ENCODE data around the gene RNF103.

Gene RNF103

DNA sequence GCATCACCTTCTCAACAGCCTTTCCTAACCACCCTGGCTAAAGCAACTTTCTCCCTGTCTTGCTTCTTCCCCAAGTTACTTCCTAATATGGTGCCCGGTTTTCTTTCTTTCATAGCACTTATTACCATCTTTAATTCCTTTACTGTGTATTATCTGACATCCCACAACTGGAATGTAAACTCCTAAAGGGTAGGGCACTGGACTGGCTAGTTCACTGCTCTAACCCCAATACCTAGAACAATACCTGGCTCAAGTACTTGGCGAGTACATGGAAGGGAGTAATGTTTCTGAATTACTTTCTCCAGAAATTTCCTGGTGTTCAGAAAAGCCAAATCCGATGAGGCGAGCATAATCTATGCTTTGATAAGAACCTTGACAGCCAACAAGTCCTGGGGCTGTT lies 22.7 kb upstream of the RNF103 start:
- Histone ChIP-seq H3K9me3 (ENCODE audit: control insufficient read depth in 2 of 2, low read length in 2 of 2) (peaks cover 0 to 4% of the 10 kb centered on the region in 2 donors), H3K9ac (ENCODE audit: low read length in 2 of 2) (no peak overlapping the region), H3K27me3 (ENCODE audit: control insufficient read depth in 1 of 2, insufficient read depth in 2 of 2, low read length in 2 of 2) (no peaks in the 10 kb centered on the region), H3K4me1 (ENCODE audit: control insufficient read depth, insufficient read depth, low read length) (no peaks in the 10 kb centered on the region), H3K27ac (ENCODE audit: low read length) (no peak overlapping the region), H3K4me3 (ENCODE audit: low read length in 2 of 2) (no peak overlapping the region), H3K36me3 (ENCODE audit: control insufficient read depth in 2 of 2, insufficient read depth in 2 of 2, low read length in 2 of 2) (no peaks in the 10 kb centered on the region)

GRCh38 chr2:86645752-86646151 lies 22.1 kb upstream of the RNF103 start:
- Histone ChIP-seq H3K36me3 (ENCODE audit: control insufficient read depth in 2 of 2, insufficient read depth in 2 of 2, low read length in 2 of 2) (no peaks in the 10 kb centered on the region), H3K27ac (ENCODE audit: low read length) (no peak overlapping the region), H3K9me3 (ENCODE audit: control insufficient read depth in 2 of 2, low read length in 2 of 2) (peaks cover 0 to 4% of the 10 kb centered on the region in 2 donors), H3K9ac (ENCODE audit: low read length in 2 of 2) (no peak overlapping the region), H3K27me3 (ENCODE audit: control insufficient read depth in 1 of 2, insufficient read depth in 2 of 2, low read length in 2 of 2) (no peaks in the 10 kb centered on the region), H3K4me1 (ENCODE audit: control insufficient read depth, insufficient read depth, low read length) (no peaks in the 10 kb centered on the region), H3K4me3 (ENCODE audit: low read length in 2 of 2) (no peak overlapping the region)

DNA sequence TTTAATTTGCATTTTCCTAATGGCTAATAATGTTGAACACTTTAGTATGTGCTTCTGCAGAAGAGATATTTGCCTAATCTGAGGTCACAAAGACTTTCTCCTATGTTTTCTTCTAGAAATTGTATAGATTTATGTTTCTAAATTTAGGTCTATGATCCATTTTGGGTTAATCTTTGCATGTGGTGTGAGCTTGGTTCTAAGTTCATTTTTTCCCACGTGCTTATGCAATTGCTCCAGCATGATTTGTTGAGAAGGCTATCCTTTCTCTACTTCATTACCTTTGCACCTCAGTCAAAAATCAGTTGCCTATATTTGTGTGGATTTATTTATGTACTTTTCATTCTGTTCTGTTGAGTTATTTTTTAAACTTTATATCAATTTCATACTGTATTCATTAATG lies 15.0 kb upstream of the RNF103 start:
- Histone ChIP-seq H3K9me3 (ENCODE audit: control insufficient read depth in 2 of 2, low read length in 2 of 2) (no peaks in the 10 kb centered on the region), H3K36me3 (ENCODE audit: control insufficient read depth in 2 of 2, insufficient read depth in 2 of 2, low read length in 2 of 2) (no peaks in the 10 kb centered on the region), H3K27ac (ENCODE audit: low read length) (no peak overlapping the region), H3K9ac (ENCODE audit: low read length in 2 of 2) (no peak overlapping the region), H3K4me3 (ENCODE audit: low read length in 2 of 2) (no peak overlapping the region), H3K27me3 (ENCODE audit: control insufficient read depth in 1 of 2, insufficient read depth in 2 of 2, low read length in 2 of 2) (no peaks in the 10 kb centered on the region), H3K4me1 (ENCODE audit: control insufficient read depth, insufficient read depth, low read length) (no peaks in the 10 kb centered on the region)

GRCh38 chr2:86636842-86637241 lies 13.2 kb upstream of the RNF103 start:
- H3K4me3 ChIP-seq (ENCODE audit: low read length in 2 of 2): no peak overlapping the region
- H3K36me3 ChIP-seq (ENCODE audit: control insufficient read depth in 2 of 2, insufficient read depth in 2 of 2, low read length in 2 of 2): no peaks in the 10 kb centered on the region
- H3K27me3 ChIP-seq (ENCODE audit: control insufficient read depth in 1 of 2, insufficient read depth in 2 of 2, low read length in 2 of 2): no peaks in the 10 kb centered on the region
- no peak overlapping the region for H3K9ac ChIP-seq (ENCODE audit: low read length in 2 of 2)
- peaks cover 6% of the 10 kb centered on the region for H3K4me1 ChIP-seq (ENCODE audit: control insufficient read depth, insufficient read depth, low read length)
- H3K9me3 ChIP-seq (ENCODE audit: control insufficient read depth in 2 of 2, low read length in 2 of 2): no peaks in the 10 kb centered on the region
- H3K27ac ChIP-seq (ENCODE audit: low read length): no peak overlapping the region

- Histone ChIP-seq H3K4me3 (ENCODE audit: low read length in 2 of 2) (no peak overlapping the region), H3K4me1 (ENCODE audit: control insufficient read depth, insufficient read depth, low read length) (peaks cover 6% of the 10 kb centered on the region), H3K9ac (ENCODE audit: low read length in 2 of 2) (no peak overlapping the region), H3K36me3 (ENCODE audit: control insufficient read depth in 2 of 2, insufficient read depth in 2 of 2, low read length in 2 of 2) (no peaks in the 10 kb centered on the region), H3K27ac (ENCODE audit: low read length) (no peak overlapping the region), H3K27me3 (ENCODE audit: control insufficient read depth in 1 of 2, insufficient read depth in 2 of 2, low read length in 2 of 2) (no peaks in the 10 kb centered on the region), H3K9me3 (ENCODE audit: control insufficient read depth in 2 of 2, low read length in 2 of 2) (no peaks in the 10 kb centered on the region)
Measured at GRCh38 chr2:86634352-86634751, 10.7 kb upstream of the RNF103 start.

- Histone ChIP-seq H3K27ac (ENCODE audit: low read length) (peak overlapping the region; percentile 46), H3K4me3 (ENCODE audit: low read length in 2 of 2) (no peak overlapping the region), H3K9me3 (ENCODE audit: control insufficient read depth in 2 of 2, low read length in 2 of 2) (no peaks in the 10 kb centered on the region), H3K4me1 (ENCODE audit: control insufficient read depth, insufficient read depth, low read length) (peaks cover 6% of the 10 kb centered on the region), H3K27me3 (ENCODE audit: control insufficient read depth in 1 of 2, insufficient read depth in 2 of 2, low read length in 2 of 2) (no peaks in the 10 kb centered on the region), H3K9ac (ENCODE audit: low read length in 2 of 2) (no peak overlapping the region), H3K36me3 (ENCODE audit: control insufficient read depth in 2 of 2, insufficient read depth in 2 of 2, low read length in 2 of 2) (no peaks in the 10 kb centered on the region)
Measured at GRCh38 chr2:86633155-86633651, 9.5 kb upstream of the RNF103 start.

GRCh38 chr2:86632672-86633071 lies 9.0 kb upstream of the RNF103 start:
- H3K27ac ChIP-seq (ENCODE audit: low read length): peak overlapping the region; percentile 46

GRCh38 chr2:86631846-86632485 lies 8.3 kb upstream of the RNF103 start:
- H3K27me3 ChIP-seq (ENCODE audit: control insufficient read depth in 1 of 2, insufficient read depth in 2 of 2, low read length in 2 of 2): no peaks in the 10 kb centered on the region
- no peak overlapping the region for H3K4me3 ChIP-seq (ENCODE audit: low read length in 2 of 2)
- peaks cover 6% of the 10 kb centered on the region for H3K4me1 ChIP-seq (ENCODE audit: control insufficient read depth, insufficient read depth, low read length)
- H3K9ac ChIP-seq (ENCODE audit: low read length in 2 of 2): no peak overlapping the region
- H3K36me3 ChIP-seq (ENCODE audit: control insufficient read depth in 2 of 2, insufficient read depth in 2 of 2, low read length in 2 of 2): no peaks in the 10 kb centered on the region
- no peak overlapping the region for H3K27ac ChIP-seq (ENCODE audit: low read length)
- H3K9me3 ChIP-seq (ENCODE audit: control insufficient read depth in 2 of 2, low read length in 2 of 2): no peaks in the 10 kb centered on the region

More at GRCh38 chr2:86632672-86633071, 9.0 kb upstream of the RNF103 start:
- Histone ChIP-seq H3K27me3 (ENCODE audit: control insufficient read depth in 1 of 2, insufficient read depth in 2 of 2, low read length in 2 of 2) (no peaks in the 10 kb centered on the region), H3K4me3 (ENCODE audit: low read length in 2 of 2) (no peak overlapping the region), H3K36me3 (ENCODE audit: control insufficient read depth in 2 of 2, insufficient read depth in 2 of 2, low read length in 2 of 2) (no peaks in the 10 kb centered on the region), H3K4me1 (ENCODE audit: control insufficient read depth, insufficient read depth, low read length) (peaks cover 6% of the 10 kb centered on the region), H3K9me3 (ENCODE audit: control insufficient read depth in 2 of 2, low read length in 2 of 2) (no peaks in the 10 kb centered on the region), H3K9ac (ENCODE audit: low read length in 2 of 2) (no peak overlapping the region)

- no peak overlapping the region for H3K27ac ChIP-seq (ENCODE audit: low read length)
- no peaks in the 10 kb centered on the region for H3K9me3 ChIP-seq (ENCODE audit: control insufficient read depth in 2 of 2, low read length in 2 of 2)
- H3K4me3 ChIP-seq (ENCODE audit: low read length in 2 of 2): no peak overlapping the region
- H3K9ac ChIP-seq (ENCODE audit: low read length in 2 of 2): no peak overlapping the region
- H3K36me3 ChIP-seq (ENCODE audit: control insufficient read depth in 2 of 2, insufficient read depth in 2 of 2, low read length in 2 of 2): no peaks in the 10 kb centered on the region
- H3K27me3 ChIP-seq (ENCODE audit: control insufficient read depth in 1 of 2, insufficient read depth in 2 of 2, low read length in 2 of 2): no peaks in the 10 kb centered on the region
- peaks cover 3% of the 10 kb centered on the region for H3K4me1 ChIP-seq (ENCODE audit: control insufficient read depth, insufficient read depth, low read length)
Measured at GRCh38 chr2:86628091-86628522, 4.4 kb upstream of the RNF103 start.

- no peaks in the 10 kb centered on the region for H3K27me3 ChIP-seq (ENCODE audit: control insufficient read depth in 1 of 2, insufficient read depth in 2 of 2, low read length in 2 of 2)
- H3K9ac ChIP-seq (ENCODE audit: low read length in 2 of 2): no peak overlapping the region
- no peaks in the 10 kb centered on the region for H3K9me3 ChIP-seq (ENCODE audit: control insufficient read depth in 2 of 2, low read length in 2 of 2)
- no peak overlapping the region for H3K27ac ChIP-seq (ENCODE audit: low read length)
- no peaks in the 10 kb centered on the region for H3K36me3 ChIP-seq (ENCODE audit: control insufficient read depth in 2 of 2, insufficient read depth in 2 of 2, low read length in 2 of 2)
- H3K4me3 ChIP-seq (ENCODE audit: low read length in 2 of 2): no peak overlapping the region
- no peaks in the 10 kb centered on the region for H3K4me1 ChIP-seq (ENCODE audit: control insufficient read depth, insufficient read depth, low read length)
Measured at GRCh38 chr2:86627550-86627949, 3.9 kb upstream of the RNF103 start.

GRCh38 chr2:86625096-86625495 lies 1.4 kb upstream of the RNF103 start:
- no peaks in the 10 kb centered on the region for H3K27me3 ChIP-seq (ENCODE audit: control insufficient read depth in 1 of 2, insufficient read depth in 2 of 2, low read length in 2 of 2)
- no peak overlapping the region for H3K27ac ChIP-seq (ENCODE audit: low read length)
- no peaks in the 10 kb centered on the region for H3K9me3 ChIP-seq (ENCODE audit: control insufficient read depth in 2 of 2, low read length in 2 of 2)
- H3K4me3 ChIP-seq (ENCODE audit: low read length in 2 of 2): no peak overlapping the region
- no peaks in the 10 kb centered on the region for H3K36me3 ChIP-seq (ENCODE audit: control insufficient read depth in 2 of 2, insufficient read depth in 2 of 2, low read length in 2 of 2)
- no peak overlapping the region for H3K9ac ChIP-seq (ENCODE audit: low read length in 2 of 2)
- no peaks in the 10 kb centered on the region for H3K4me1 ChIP-seq (ENCODE audit: control insufficient read depth, insufficient read depth, low read length)

Measured in stomach smooth muscle (tissue), 2 donors.